ENCODE data around the gene CAND2.

Gene CAND2

GRCh38 chr3:12796171-12797123 lies at the start of gene CAND2:
Gene CAND2, plus strand, starts transcription at chr3:12796680. Its CDS starts 41 bp downstream, at chr3:12796721.
- DNase-seq = peak; percentile 12 to 51

GRCh38 chr3:12748477-12748876 lies 48.0 kb upstream of the CAND2 start:
- DNase-seq = no peak

GRCh38 chr3:12750223-12750622 lies 46.3 kb upstream of the CAND2 start:
- DNase-seq = peak; percentile 61 to 79

GRCh38 chr3:12750658-12751071 lies 45.8 kb upstream of the CAND2 start:
- DNase-seq = no peak

- DNase-seq = no peak
Measured at GRCh38 chr3:12751571-12751970, 44.9 kb upstream of the CAND2 start.

GRCh38 chr3:12752102-12752501 lies 44.4 kb upstream of the CAND2 start:
- DNase-seq = no peak

GRCh38 chr3:12752809-12753208 lies 43.7 kb upstream of the CAND2 start:
- no peak for DNase-seq

- no peak for DNase-seq
Measured at GRCh38 chr3:12753275-12754028, 43.0 kb upstream of the CAND2 start.

- DNase-seq = no peak
Measured at GRCh38 chr3:12754313-12754712, 42.2 kb upstream of the CAND2 start.

- no peak for DNase-seq
Measured at GRCh38 chr3:12755754-12756153, 40.7 kb upstream of the CAND2 start.

- no peak for DNase-seq
Measured at GRCh38 chr3:12756175-12756574, 40.3 kb upstream of the CAND2 start.

- DNase-seq = no peak
Measured at GRCh38 chr3:12756635-12757034, 39.8 kb upstream of the CAND2 start.

- no peak for DNase-seq
Measured at GRCh38 chr3:12758025-12758781, 38.3 kb upstream of the CAND2 start.

GRCh38 chr3:12759097-12759679 lies 37.3 kb upstream of the CAND2 start, which contains the start of gene TMEM40:
Gene TMEM40, minus strand, starts transcription at chr3:12759259. Its CDS starts 9,427 bp downstream, at chr3:12749832.
- no peak for DNase-seq

- no peak for DNase-seq
Measured at GRCh38 chr3:12759693-12760565, 36.6 kb upstream of the CAND2 start.

GRCh38 chr3:12764171-12764776 lies 32.2 kb upstream of the CAND2 start:
- no peak for DNase-seq

- DNase-seq = no peak
Measured at GRCh38 chr3:12766541-12766940, 29.9 kb upstream of the CAND2 start.

GRCh38 chr3:12768579-12769527 lies 27.6 kb upstream of the CAND2 start:
- DNase-seq = no peak

GRCh38 chr3:12769761-12770160 lies 26.7 kb upstream of the CAND2 start:
- DNase-seq = no peak

GRCh38 chr3:12771236-12771635 lies 25.2 kb upstream of the CAND2 start:
- no peak for DNase-seq
